HUDEP-2 (cell line): Measurements from ENCODE around the gene SLC2A8.

Experiments
- DNase-seq, 76 experiments: peaks; one replicate each; lab custom pipeline; 2025; ENCODE audit not compliant: unreplicated experiment in 76 of 76; lab: John Stamatoyannopoulos, UW

SLC2A8 gene

GRCh38 chr9:127398715-127399400, 1.9 kb downstream of the SLC2A8 start:
- DNase-seq = no peak

- no peak for DNase-seq
Measured at GRCh38 chr9:127399736-127400269, 2.8 kb downstream of the SLC2A8 start.

DNA sequence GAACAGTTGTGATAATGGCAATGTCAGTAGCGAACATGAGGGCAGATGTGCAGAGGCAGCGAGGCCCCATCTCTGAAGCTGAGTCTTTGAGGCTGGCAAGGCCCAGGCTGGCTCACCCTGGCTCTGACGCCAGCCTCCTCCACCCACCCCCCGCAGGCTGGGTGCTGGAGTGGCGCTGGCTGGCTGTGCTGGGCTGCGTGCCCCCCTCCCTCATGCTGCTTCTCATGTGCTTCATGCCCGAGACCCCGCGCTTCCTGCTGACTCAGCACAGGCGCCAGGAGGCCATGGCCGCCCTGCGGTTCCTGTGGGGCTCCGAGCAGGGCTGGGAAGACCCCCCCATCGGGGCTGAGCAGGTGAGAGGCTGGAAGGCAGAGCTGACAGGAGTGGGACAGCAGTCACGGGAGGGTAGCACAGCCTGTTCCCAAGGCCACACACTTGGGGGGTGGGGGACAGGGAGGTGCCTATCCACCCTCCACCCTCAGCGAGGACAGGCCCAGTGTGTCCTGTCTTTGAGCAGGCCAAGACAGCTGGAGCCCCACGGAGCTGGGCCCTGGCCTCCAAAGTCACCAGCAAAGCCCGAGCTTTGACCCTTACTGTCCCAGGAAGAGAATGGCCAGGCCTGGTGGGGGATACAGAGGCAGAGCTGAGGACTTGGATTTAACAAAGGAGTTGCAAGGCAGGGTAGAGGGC, 5.6 kb downstream of the SLC2A8 start:
- no peak for DNase-seq

DNA sequence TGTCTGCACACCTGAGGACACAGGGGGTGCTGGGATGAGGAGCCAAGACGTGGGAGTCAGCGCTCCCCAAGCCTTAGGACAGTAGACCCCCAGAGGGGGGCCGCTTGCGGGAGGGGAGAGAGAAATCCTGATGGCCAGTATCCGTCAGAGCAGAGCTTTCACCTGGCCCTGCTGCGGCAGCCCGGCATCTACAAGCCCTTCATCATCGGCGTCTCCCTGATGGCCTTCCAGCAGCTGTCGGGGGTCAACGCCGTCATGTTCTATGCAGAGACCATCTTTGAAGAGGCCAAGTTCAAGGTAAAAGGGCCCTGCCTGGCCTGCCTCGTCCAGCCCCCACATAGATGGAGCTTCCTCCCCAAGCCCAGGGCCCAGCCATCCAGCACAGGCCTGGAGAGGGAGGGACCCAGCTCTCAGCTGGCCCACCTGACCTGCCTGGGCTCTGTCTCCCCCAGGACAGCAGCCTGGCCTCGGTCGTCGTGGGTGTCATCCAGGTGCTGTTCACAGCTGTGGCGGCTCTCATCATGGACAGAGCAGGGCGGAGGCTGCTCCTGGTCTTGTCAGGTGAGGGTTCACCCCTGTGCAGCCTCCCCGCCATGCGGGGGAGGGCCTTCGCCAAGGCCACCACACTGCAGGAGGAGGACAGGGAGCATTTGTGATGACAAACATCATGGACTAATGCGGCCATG, 6.7 kb downstream of the SLC2A8 start:
- no peak for DNase-seq

GRCh38 chr9:127404631-127405030, 7.7 kb downstream of the SLC2A8 start:
- DNase-seq = no peak

DNA sequence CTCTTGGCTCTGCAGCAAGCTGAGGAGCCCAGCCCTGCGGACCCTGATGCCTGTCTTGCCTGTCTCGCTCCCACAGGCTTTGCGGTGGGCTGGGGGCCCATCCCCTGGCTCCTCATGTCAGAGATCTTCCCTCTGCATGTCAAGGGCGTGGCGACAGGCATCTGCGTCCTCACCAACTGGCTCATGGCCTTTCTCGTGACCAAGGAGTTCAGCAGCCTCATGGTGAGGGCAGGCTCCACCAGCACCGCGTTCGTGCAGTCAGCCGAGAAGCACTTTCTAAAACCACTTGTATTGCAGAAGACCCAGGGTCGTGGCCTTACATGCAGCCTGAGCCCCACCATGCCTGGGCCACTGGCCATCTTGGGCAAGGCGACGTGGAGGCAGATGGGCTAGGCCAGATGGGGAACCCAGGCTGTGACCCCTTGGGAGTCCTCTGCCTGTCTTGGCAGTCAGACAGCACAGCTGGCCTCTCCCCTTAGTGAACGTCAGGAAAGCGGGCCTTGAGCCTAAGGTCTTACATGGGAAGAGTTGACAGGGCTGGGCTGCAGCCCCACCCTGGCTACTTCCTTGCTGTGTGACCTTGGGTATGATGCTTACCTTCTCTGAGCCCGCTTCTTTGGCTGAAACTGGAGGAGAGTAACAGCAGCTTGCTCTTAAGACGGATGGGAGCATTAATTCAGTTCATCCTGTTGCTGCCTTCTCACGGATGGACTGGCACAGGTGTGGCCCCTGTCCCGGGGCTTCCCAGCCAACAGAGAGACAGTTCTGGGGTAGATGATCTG, 8.6 kb downstream of the SLC2A8 start:
- DNase-seq = no peak

DNA sequence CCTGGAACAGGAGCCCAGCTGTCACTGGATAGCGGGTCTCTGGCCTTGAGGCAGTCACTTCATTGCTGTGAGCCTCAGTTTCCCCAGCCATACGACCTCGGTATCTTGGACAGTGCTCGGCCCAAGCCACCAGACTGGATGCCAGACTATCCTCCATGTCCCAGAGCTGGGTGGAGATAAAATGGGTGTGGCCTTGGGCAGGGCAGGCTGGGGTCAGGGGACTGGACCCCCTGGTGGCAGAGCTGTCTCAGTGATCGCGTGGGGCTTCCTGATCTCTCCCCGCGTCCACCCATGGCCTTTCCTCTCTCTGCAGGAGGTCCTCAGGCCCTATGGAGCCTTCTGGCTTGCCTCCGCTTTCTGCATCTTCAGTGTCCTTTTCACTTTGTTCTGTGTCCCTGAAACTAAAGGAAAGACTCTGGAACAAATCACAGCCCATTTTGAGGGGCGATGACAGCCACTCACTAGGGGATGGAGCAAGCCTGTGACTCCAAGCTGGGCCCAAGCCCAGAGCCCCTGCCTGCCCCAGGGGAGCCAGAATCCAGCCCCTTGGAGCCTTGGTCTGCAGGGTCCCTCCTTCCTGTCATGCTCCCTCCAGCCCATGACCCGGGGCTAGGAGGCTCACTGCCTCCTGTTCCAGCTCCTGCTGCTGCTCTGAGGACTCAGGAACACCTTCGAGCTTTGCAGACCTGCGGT, 10.0 kb downstream of the SLC2A8 start:
- no peak for DNase-seq

DNA sequence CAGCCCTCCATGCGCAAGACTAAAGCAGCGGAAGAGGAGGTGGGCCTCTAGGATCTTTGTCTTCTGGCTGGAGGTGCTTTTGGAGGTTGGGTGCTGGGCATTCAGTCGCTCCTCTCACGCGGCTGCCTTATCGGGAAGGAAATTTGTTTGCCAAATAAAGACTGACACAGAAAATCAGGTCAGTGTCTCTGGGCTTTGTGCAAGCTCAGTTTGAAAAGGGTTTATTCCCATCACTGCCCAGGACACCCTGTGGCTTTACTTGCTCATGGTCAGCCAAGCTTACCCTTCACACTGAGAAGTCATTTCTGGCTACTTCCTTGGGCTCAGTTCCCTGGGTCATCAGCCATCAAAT, 10.5 kb downstream of the SLC2A8 start:
- DNase-seq = no peak

- DNase-seq = no peak
Measured at GRCh38 chr9:127411122-127411521, 14.2 kb downstream of the SLC2A8 start.

- no peak for DNase-seq
Measured at GRCh38 chr9:127415141-127415540, 18.2 kb downstream of the SLC2A8 start.

GRCh38 chr9:127415657-127416056, 18.7 kb downstream of the SLC2A8 start:
- DNase-seq = no peak

- no peak for DNase-seq
Measured at GRCh38 chr9:127417131-127418036, 20.4 kb downstream of the SLC2A8 start.

GRCh38 chr9:127418037-127418471, 21.1 kb downstream of the SLC2A8 start:
- DNase-seq = peak in 52 of 76 experiments; percentile 2 to 74 (median 36)

GRCh38 chr9:127419348-127419747, 22.4 kb downstream of the SLC2A8 start:
- DNase-seq = no peak

- no peak for DNase-seq
Measured at GRCh38 chr9:127421057-127421456, 24.1 kb downstream of the SLC2A8 start.

- DNase-seq = peak in 13 of 76 experiments; percentile 8 to 34 (median 21)
Measured at GRCh38 chr9:127422133-127422782, 25.3 kb downstream of the SLC2A8 start.

- DNase-seq = no peak
Measured at GRCh38 chr9:127422787-127423186, 25.8 kb downstream of the SLC2A8 start.

DNA sequence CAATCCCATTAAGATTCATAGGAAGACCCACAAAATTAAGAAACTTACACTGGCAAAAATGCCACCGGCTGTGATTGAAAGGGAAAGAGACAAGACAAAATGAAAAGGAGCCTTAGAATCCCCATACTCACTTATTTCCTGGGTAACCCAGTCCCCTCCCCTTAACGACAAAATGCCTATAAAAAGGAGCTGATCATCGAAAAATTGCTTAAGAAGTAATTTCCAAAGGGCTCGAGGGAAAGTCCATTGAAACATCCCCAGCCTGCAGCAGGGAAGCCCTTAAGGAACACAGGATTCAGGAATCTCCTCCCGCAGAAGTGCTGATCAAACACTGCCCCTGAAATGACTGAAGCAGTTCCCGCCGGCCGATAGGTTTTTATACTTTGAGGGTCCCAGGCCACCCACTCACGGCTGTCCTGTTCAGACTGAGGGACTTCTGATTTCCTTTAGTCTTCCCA, 26.5 kb downstream of the SLC2A8 start:
- peak in 1 of 76 experiments; percentile 59 for DNase-seq
